Motor neuron (in vitro differentiated cells): ENCODE measurements around the gene PRLR. TPM values are rescaled to one million over a fixed set of nuclear protein-coding genes. Genes with fewer than 3 reads are reported as not detected.
"Not testable (repeated sequence)": the region's sequence is repeated elsewhere in the genome, so short reads cannot be mapped to it uniquely, and the experiment has no call there.

Source experiments
- ATAC-seq, 8 experiments: fragments of 200-7000 bp; cut with Tn5 transposase; replicated peaks in 6 of 8; 2 replicates each; pipeline ENCODE4 v1.8.0; 2021; ENCODE audit warnings: mild to moderate bottlenecking in 8 of 8, moderate library complexity in 8 of 8
- H3K27ac ChIP-seq, 2 donors: fragments of 250-450 bp; sonication (Bioruptor Pico); 2 replicates each; pipeline ENCODE4 v1.9.0; 2021; ENCODE audit warnings: antibody characterized with exemption in 2 of 2, mild to moderate bottlenecking in 2 of 2, moderate library complexity in 1 of 2
- H3K4me1 ChIP-seq, 2 donors: fragments of 250-450 bp; sonication (Bioruptor Pico); replicated peaks in 1 of 2; 2 replicates each; pipeline ENCODE4 v1.6.1; 2021; ENCODE audit warnings: antibody characterized with exemption in 2 of 2, mild to moderate bottlenecking in 2 of 2, moderate library complexity in 1 of 2
- H3K4me3 ChIP-seq, 5 donors: fragments of 250-450 bp; sonication (Bioruptor Pico); 2 replicates each; pipeline ENCODE4 v1.9.0; 2021; ENCODE audit warnings: antibody characterized with exemption in 5 of 5, mild to moderate bottlenecking in 5 of 5, moderate library complexity in 4 of 5
- WGBS, 10 experiments: fragments of 450-650 bp; shearing (Covaris generic); methylation state at CpG; one replicate each; pipeline ENCODE4 v1.0.0; 2022; 5-methylcytosine and 5-hydroxymethylcytosine counted together
- in situ Hi-C, 9 experiments: fragments of 400-800 bp; cut with MboI; loops; one replicate each; pipeline ENCODE4 v1.15.0; 2021; ENCODE audit warnings: low sequenced_read_pairs in 9 of 9, low pct_unique_long_range_greater_than_20kb in 2 of 9; ENCODE audit not compliant: unreplicated experiment in 9 of 9
- total RNA-seq, 8 experiments: library from RNA; unstranded; fragments of 300-600 nt; gene quantifications; 2 replicates each; pipeline versions ENCODE4 v1.2.3 to v1.2.4, GENCODE V29; 2022

Gene PRLR
- total RNA-seq, 8 experiments from 2014 or later: 0.22 to 6.6 (median 1.2) TPM

DNA sequence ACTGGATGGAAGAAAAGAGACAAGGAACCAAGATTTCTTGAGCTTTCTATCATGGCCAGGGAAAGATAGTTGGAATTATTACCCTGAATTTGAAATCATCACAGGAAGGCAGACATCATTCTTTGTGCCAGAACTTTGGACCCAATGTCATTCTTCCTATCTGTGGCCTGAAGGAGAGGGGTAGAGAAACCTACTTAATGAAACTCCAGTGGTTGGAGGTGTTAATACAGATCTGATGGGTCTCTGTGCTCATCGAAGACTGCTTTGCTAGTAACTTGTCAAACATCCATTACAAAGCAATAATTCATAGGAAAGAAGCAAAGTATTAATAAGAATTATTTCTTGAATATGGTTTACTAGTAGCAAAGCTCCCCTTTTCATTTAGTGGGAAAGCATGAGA is 26.9 kb downstream of the PRLR start:
- H3K4me1 ChIP-seq: peaks cover 5 to 8% of the 10 kb centered on the region in 2 donors
- WGBS, 10 experiments: 20 to 100% (median 100%) methylated on average over 1 of the region's 1 CpG; no CpG with 5 or more reads in 4 of the 10 experiments
- in situ Hi-C loops: no loop called here
- no peak overlapping the region for H3K4me3 ChIP-seq
- ATAC-seq: no peak
- H3K27ac ChIP-seq: no peak overlapping the region

DNA sequence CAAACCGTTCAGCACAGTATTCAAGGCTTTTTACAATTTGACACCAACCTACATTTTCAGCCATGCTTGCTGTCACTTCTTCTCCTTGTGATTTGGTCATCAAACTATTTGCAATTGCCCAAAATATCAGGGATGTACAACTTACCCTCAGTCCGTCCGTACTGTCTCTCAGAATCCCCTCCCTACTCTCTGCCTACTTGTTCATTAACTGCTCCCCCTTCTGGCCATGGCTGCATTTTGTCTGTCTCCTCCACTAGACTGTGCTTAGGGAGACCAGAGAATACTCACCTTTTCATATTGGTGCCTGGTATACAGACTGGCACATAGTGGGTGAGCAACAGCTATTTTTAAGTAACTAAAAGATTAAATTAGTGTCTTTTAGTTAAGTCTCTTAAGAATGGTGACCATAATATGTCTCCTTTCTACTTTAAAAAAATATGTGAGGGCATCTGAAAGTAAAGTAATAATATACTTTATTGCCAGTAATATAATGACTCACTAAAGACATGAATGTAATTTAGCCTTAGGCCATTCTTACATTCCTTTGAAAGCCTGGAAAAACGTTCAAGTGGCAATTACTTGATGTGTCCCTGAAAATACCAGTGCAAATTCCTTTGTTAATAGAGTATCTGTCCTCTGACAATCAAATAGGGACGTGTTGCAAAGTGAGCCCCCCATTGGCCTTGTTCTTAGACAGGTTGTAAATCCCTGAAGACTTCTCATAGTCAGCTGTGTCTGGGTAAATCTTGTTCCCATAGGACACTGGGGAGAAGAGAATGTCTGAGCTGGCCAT is 27.8 kb downstream of the PRLR start:
- peak in 3 of 8 experiments; percentile 70 to 79 (median 73) for ATAC-seq
- in situ Hi-C loops: no loop called here
- 53 to 80% (median 68%) methylated on average over 2 to 5 of the region's 5 CpGs; no CpG with 5 or more reads in 2 of the 10 experiments for WGBS, 10 experiments

DNA sequence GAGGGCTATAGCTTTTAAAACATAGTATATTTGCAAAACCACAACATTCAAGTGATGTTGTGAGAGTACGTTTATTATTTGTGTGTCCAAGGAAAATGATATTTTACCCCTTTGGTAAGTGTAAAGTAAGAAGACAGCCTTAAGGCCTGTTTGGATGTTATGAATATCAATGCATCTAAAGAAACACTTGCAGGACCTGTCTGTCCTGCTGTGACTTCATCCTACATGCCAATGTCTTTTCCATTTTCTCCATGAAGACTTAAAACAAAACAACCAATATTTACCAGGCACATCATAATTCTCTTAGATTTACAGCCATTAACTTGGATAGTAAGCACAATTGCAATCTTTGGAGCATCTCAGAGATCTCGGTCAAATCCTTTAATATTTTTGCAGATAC is 29.0 kb downstream of the PRLR start:
- no peak for ATAC-seq
- in situ Hi-C loops: no loop called here
- WGBS, 10 experiments: 38 to 100% (median 72%) methylated on average over 1 to 2 of the region's 2 CpGs; no CpG with 5 or more reads in 1 of the 10 experiments
- peaks cover 14 to 19% of the 10 kb centered on the region in 2 donors for H3K4me1 ChIP-seq
- no peak overlapping the region for H3K4me3 ChIP-seq
- no peak overlapping the region for H3K27ac ChIP-seq

More for the DNA sequence above, 27.8 kb downstream of the PRLR start:
- no peak overlapping the region for H3K4me3 ChIP-seq
- peaks cover 14 to 17% of the 10 kb centered on the region in 2 donors for H3K4me1 ChIP-seq
- no peak overlapping the region for H3K27ac ChIP-seq

- Histone ChIP-seq H3K4me1 (peaks cover 14 to 19% of the 10 kb centered on the region in 2 donors), H3K27ac (no peak overlapping the region), H3K4me3 (no peak overlapping the region)
- 83 to 100% (median 94%) methylated on average over 2 to 3 of the region's 3 CpGs; no CpG with 5 or more reads in 3 of the 10 experiments for WGBS, 10 experiments
- in situ Hi-C loops: loop anchor here in 1 of 9 experiments (25.0 kb wide), 1 partner anchor 113 kb away; no protein-coding TSS in a partner anchor
- no peak for ATAC-seq
Observed at GRCh38 chr5:35199886-35200285, 30.4 kb downstream of the PRLR start.

DNA sequence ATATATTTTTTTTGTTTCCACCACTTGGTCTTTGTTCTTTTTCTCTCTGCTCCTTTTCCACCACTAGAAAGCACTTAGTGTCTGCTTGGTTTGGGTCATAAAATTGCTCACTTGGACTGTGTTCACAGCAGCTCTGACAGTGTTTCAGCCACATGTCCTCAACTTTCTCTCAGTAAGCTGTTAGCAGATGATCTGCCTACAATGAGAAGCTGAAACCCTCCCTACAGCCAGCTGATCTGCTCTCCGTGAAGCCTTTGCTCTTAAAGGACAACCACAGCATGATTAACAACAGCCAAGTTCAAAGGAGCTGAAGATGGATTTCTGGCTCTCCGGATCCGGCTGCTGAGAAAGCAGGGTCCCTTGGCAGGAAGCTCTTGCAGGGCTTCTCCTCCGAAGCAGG is 31.6 kb downstream of the PRLR start:
- peaks cover 14 to 19% of the 10 kb centered on the region in 2 donors for H3K4me1 ChIP-seq
- H3K27ac ChIP-seq: peak overlapping the region in 1 of 2 donors; percentile 29
- in situ Hi-C loops: loop anchor here in 1 of 9 experiments (25.0 kb wide), 1 partner anchor 111 kb away; no protein-coding TSS in a partner anchor
- WGBS, 10 experiments: 0 to 50% (median 13%) methylated on average over 1 to 3 of the region's 4 CpGs; no CpG with 5 or more reads in 2 of the 10 experiments
- no peak overlapping the region for H3K4me3 ChIP-seq
- peak in 7 of 8 experiments; percentile 29 to 68 (median 60) for ATAC-seq

GRCh38 chr5:35198075-35198474 is 32.2 kb downstream of the PRLR start:
- Histone ChIP-seq H3K4me3 (no peak overlapping the region), H3K27ac (no peak overlapping the region), H3K4me1 (peaks cover 14 to 19% of the 10 kb centered on the region in 2 donors)
- in situ Hi-C loops: loop anchor here in 1 of 9 experiments (25.0 kb wide), 1 partner anchor 111 kb away; no protein-coding TSS in a partner anchor
- WGBS, 10 experiments: 0 to 51% (median 33%) methylated on average over 1 to 4 of the region's 5 CpGs; no CpG with 5 or more reads in 3 of the 10 experiments
- peak in 7 of 8 experiments; percentile 23 to 94 (median 60) for ATAC-seq

GRCh38 chr5:35197351-35197750 is 32.9 kb downstream of the PRLR start:
- Histone ChIP-seq H3K27ac (no peak overlapping the region), H3K4me3 (no peak overlapping the region), H3K4me1 (peaks cover 14 to 19% of the 10 kb centered on the region in 2 donors)
- no peak for ATAC-seq
- 70 to 100% (median 85%) methylated on average over 1 to 2 of the region's 3 CpGs; no CpG with 5 or more reads in 4 of the 10 experiments for WGBS, 10 experiments
- in situ Hi-C loops: loop anchor here in 1 of 9 experiments (25.0 kb wide), 1 partner anchor 110 kb away; no protein-coding TSS in a partner anchor

DNA sequence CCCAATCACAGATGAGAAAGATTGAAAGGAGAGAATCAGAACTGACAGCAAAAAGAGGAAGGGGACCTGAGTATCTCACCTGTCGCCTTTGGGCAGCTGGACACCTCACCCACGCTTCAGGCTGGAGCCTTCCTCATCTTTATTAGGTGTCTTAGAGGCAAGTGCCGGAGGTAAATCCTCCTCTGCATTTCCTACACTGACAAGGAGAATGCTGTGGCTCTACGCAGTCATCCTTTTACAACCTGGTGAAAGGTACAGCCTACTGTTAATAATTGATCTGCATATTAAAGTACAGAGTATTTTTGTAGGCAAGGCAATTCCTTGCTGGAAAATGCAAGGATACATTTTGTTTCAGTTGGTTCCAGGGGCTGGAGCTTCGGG is 34.8 kb downstream of the PRLR start:
- H3K4me3 ChIP-seq: no peak overlapping the region
- H3K27ac ChIP-seq: no peak overlapping the region
- no peak for ATAC-seq
- in situ Hi-C loops: loop anchor here in 1 of 9 experiments (25.0 kb wide), 1 partner anchor 108 kb away; no protein-coding TSS in a partner anchor
- H3K4me1 ChIP-seq: peaks cover 14 to 19% of the 10 kb centered on the region in 2 donors
- 40 to 100% (median 88%) methylated on average over 1 to 4 of the region's 5 CpGs; no CpG with 5 or more reads in 4 of the 10 experiments for WGBS, 10 experiments

DNA sequence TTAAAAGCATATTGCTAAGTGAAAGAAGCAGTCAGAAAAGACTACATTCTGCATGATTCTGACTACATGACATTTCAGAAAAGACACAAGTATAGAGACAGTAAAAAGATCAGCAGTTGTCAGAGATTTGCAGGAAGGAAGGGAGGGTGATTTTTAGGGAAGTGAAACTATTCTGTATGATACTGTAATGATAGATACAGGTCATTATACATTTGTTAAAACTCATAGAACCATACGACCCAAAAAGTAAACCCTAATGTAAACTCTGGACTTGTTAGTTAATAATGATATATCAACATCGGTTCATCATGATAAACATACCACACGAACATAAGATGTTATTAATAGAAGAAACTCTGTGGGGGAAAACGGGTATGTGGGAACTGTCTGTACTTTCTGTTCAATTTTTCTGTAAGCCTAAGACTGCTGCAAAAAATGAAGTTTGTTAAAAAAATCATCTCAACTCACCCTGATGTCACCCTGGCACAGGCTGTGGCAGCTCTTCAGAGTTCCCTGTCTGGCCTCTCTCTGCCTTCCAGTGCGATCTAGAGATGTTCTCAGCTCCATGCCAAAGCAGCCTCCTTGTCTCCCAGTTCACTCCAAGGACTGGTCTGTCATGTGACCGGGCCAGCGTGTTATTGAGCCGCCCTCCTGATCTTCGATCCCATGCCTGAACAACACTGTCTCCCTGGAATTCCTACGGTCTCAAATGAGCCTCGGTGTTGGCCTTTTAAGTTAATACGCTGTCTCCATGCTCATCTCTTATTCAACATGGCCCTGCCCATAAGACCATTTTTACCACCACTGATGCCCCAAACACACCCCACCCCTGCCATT is 35.4 kb downstream of the PRLR start:
- Histone ChIP-seq H3K4me1 (peaks cover 14 to 19% of the 10 kb centered on the region in 2 donors), H3K27ac (no peak overlapping the region), H3K4me3 (no peak overlapping the region)
- 58 to 92% (median 83%) methylated on average over 2 to 12 of the region's 12 CpGs for WGBS, 10 experiments
- no peak for ATAC-seq
- in situ Hi-C loops: loop anchor here in 1 of 9 experiments (25.0 kb wide), 1 partner anchor 108 kb away; no protein-coding TSS in a partner anchor

DNA sequence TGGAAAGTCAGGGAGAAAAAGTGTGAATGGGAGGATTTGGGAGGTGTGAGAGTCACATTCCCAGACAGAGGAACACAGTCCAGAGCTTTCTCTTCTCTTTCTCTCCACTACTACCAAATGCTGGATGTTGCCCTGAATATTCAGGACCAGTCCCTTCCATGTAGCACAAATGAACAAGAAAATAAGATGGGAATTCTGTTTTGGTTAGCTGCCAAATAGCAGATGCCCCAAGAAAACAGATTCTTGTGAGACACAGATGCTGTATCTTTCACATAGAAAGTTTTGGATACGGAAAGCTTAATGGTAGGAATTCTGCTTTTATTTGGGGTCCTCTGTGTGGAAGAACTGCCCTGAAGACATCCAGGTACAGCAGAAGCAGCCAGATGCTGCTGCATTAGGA is 37.8 kb downstream of the PRLR start:
- peaks cover 0 to 2% of the 10 kb centered on the region in 2 donors for H3K4me1 ChIP-seq
- ATAC-seq: no peak
- no peak overlapping the region for H3K27ac ChIP-seq
- in situ Hi-C loops: loop anchor here in 1 of 9 experiments (25.0 kb wide), 1 partner anchor 105 kb away; no protein-coding TSS in a partner anchor
- H3K4me3 ChIP-seq: no peak overlapping the region
- 17 to 100% (median 100%) methylated on average over 1 of the region's 1 CpG; no CpG with 5 or more reads in 2 of the 10 experiments for WGBS, 10 experiments

DNA sequence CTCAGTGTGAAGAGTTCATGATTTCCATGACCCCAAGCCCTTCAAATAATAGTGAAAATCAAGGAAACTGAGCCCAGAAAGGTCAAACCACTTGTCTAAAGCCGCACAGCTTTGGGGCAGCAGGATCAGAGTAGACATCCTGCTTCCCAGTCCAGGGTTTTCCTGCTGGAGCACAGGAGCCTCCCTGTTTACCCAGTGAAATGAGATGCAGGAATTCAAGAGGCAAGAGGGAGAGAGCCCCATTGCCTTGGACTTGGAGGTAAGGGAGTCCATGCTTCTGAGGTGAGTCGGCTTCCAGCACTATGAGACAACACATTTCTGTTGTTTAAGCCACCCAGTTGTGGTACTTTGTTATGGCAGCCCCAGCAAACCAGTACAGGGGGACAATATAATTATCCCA is 40.5 kb downstream of the PRLR start:
- in situ Hi-C loops: loop anchor here in 3 of 9 experiments (10.0 to 25.0 kb wide), 2 partner anchors 95 to 102 kb away; no protein-coding TSS in a partner anchor
- H3K27ac ChIP-seq, H3K4me3 ChIP-seq, H3K4me1 ChIP-seq: not testable (repeated sequence)
- 60 to 100% (median 78%) methylated on average over 1 to 2 of the region's 2 CpGs; no CpG with 5 or more reads in 6 of the 10 experiments for WGBS, 10 experiments
- ATAC-seq: peak in 1 of 8 experiments; percentile 57

DNA sequence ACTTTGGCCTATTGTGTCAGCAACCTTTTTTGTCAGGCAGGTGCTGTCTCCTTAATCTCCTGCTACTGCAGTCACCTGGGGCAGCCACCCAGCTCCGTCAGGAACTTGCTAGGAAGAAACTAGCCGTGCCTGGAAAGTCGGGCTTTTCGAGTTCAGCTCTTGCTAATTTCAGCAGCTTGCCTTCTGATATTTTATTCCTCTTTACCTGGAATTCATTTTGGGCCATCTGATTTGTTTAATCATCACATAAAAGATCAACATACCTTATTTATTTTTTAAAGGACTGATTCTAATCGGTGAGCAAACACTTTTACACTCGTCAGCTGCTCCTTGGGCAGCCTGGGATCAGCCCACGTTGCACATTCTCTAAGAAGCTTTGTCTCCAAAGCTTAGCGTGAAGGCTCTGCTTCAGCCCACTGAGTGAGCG is 42.2 kb downstream of the PRLR start:
- WGBS, 10 experiments: 60 to 93% (median 82%) methylated on average over 1 to 9 of the region's 9 CpGs
- no peak overlapping the region for H3K4me3 ChIP-seq
- no peaks in the 10 kb centered on the region for H3K4me1 ChIP-seq
- no peak for ATAC-seq
- no peak overlapping the region for H3K27ac ChIP-seq
- in situ Hi-C loops: loop anchor here in 3 of 9 experiments (10.0 to 25.0 kb wide), 2 partner anchors 93 to 101 kb away; no protein-coding TSS in a partner anchor
